ENCODE measurements around the gene LRMDA. TPM values are rescaled to one million over a fixed set of nuclear protein-coding genes. Genes with fewer than 3 reads are reported as not detected.

Gene LRMDA
- total RNA-seq, 2 experiments from 2014 or later, result not detected

DNA sequence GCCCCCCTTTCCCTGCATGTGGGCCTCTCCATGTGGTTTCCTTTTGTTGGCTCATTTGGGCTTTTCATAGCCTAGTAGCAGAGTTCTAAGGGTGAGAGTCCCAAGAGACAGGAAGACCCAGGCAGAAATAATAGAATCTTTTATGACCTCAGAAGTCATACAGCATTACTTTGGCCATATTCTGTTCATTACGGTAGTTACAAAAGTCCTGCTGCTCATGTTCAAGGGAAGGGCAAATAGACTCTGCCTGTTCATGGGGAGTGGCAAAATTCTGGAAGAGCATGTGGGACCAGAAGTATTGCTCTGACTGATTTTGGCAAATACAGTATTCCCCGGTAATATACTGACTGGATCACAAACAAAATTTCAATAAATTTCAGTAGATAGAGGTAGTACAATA is 910.3 kb downstream of the LRMDA start:
- Histone ChIP-seq H3K4me2 (ENCODE audit: low read length) (no peak overlapping the region), H3K36me3 (ENCODE audit: insufficient read depth, low read length) (no peaks in the 10 kb centered on the region), H4K20me1 (ENCODE audit: insufficient read depth, low read length) (no peaks in the 10 kb centered on the region), H2AFZ (ENCODE audit: low read length) (no peak overlapping the region), H3K27ac (ENCODE audit: low read depth, low read length, poor library complexity, severe bottlenecking) (no peak overlapping the region), H3K4me1 (ENCODE audit: insufficient read depth, low read length, poor library complexity, severe bottlenecking) (no peaks in the 10 kb centered on the region), H3K9me3 (ENCODE audit: low read length) (no peaks in the 10 kb centered on the region), H3K79me2 (ENCODE audit: insufficient read depth, low read depth, low read length) (no peaks in the 10 kb centered on the region), H3K9me2 (ENCODE audit: insufficient read depth, low read length) (no peaks in the 10 kb centered on the region), H3K4me3 (ENCODE audit: low read depth, low read length, poor library complexity, severe bottlenecking) (no peak overlapping the region)
- no peak for TF ChIP-seq EZH2phosphoT487 (IDR thresholded peaks at IDR 0.05; ENCODE audit: borderline replicate concordance, low read depth, low read length)
- TF ChIP-seq, protein P1, sequence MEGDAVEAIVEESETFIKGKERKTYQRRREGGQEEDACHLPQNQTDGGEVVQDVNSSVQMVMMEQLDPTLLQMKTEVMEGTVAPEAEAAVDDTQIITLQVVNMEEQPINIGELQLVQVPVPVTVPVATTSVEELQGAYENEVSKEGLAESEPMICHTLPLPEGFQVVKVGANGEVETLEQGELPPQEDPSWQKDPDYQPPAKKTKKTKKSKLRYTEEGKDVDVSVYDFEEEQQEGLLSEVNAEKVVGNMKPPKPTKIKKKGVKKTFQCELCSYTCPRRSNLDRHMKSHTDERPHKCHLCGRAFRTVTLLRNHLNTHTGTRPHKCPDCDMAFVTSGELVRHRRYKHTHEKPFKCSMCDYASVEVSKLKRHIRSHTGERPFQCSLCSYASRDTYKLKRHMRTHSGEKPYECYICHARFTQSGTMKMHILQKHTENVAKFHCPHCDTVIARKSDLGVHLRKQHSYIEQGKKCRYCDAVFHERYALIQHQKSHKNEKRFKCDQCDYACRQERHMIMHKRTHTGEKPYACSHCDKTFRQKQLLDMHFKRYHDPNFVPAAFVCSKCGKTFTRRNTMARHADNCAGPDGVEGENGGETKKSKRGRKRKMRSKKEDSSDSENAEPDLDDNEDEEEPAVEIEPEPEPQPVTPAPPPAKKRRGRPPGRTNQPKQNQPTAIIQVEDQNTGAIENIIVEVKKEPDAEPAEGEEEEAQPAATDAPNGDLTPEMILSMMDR (conservative IDR thresholded peaks at IDR 0.05; ENCODE audit: low read length), result no peak
- DNase-seq (ENCODE audit: low spot score), result no peak
- intact Hi-C loops (cut with micrococcal nuclease; ENCODE audit: unreplicated experiment), result no loop called here
- POLR2A ChIA-PET, result no interaction called here
- no TSS peak for BruUV-seq (replicated peaks)
- CTCF ChIA-PET (ENCODE audit: unreplicated experiment), result no interaction called here

DNA sequence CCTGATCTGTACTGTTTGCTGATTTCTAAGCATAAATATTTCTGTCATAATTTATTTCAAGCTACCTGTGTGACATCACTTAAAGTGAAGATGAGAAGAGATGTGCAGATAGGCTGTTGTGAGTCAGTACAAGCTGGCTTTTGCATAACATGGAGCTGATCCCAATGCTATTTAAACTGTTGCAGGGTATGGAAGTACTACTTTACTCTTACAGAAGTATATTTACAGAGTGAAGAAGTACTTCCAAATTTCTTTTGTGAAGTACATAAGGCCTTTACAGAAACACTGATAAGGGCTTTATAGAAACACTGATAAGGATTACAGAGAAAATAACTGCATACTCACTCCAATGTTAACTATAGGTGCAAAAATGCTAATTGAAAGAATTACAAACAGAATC is 911.6 kb downstream of the LRMDA start:
- H2AFZ ChIP-seq (ENCODE audit: low read length), result no peak overlapping the region
- H3K36me3 ChIP-seq (ENCODE audit: insufficient read depth, low read length), result no peaks in the 10 kb centered on the region
- BruUV-seq (replicated peaks), result no TSS peak
- no peak overlapping the region for H3K4me3 ChIP-seq (ENCODE audit: low read depth, low read length, poor library complexity, severe bottlenecking)
- no peaks in the 10 kb centered on the region for H3K9me3 ChIP-seq (ENCODE audit: low read length)
- no peaks in the 10 kb centered on the region for H3K4me1 ChIP-seq (ENCODE audit: insufficient read depth, low read length, poor library complexity, severe bottlenecking)
- TF ChIP-seq, protein P1 (conservative IDR thresholded peaks at IDR 0.05; ENCODE audit: low read length), result no peak
- no peak for TF ChIP-seq EZH2phosphoT487 (IDR thresholded peaks at IDR 0.05; ENCODE audit: borderline replicate concordance, low read depth, low read length)
- intact Hi-C loops (cut with micrococcal nuclease; ENCODE audit: unreplicated experiment), result no loop called here
- no peak overlapping the region for H3K4me2 ChIP-seq (ENCODE audit: low read length)
- POLR2A ChIA-PET, result no interaction called here
- CTCF ChIA-PET (ENCODE audit: unreplicated experiment), result no interaction called here
- no peaks in the 10 kb centered on the region for H3K79me2 ChIP-seq (ENCODE audit: insufficient read depth, low read depth, low read length)
- no peaks in the 10 kb centered on the region for H3K9me2 ChIP-seq (ENCODE audit: insufficient read depth, low read length)
- no peak for DNase-seq (ENCODE audit: low spot score)
- H4K20me1 ChIP-seq (ENCODE audit: insufficient read depth, low read length), result no peaks in the 10 kb centered on the region
- no peak overlapping the region for H3K27ac ChIP-seq (ENCODE audit: low read depth, low read length, poor library complexity, severe bottlenecking)

DNA sequence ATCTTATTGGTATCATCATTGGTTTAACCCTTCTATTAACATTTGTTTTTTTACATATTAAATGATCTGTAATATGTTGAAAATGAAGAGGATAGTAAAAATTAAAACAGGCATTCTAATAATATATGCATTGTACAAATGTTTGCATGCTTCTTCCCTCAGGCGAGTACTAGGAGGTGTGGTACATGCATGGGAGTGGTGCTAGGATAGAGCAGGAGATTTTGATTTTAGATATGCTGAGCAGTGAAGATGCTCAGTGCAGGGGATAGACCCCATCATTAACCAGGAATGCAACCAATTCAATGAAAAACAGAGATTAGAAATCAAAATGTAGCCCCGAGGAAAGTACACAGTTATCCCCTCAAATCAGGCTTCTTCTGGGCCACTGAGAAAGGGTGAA is 916.4 kb downstream of the LRMDA start:
- TF ChIP-seq EZH2phosphoT487 (IDR thresholded peaks at IDR 0.05; ENCODE audit: borderline replicate concordance, low read depth, low read length), result no peak
- TF ChIP-seq, protein P1 (conservative IDR thresholded peaks at IDR 0.05; ENCODE audit: low read length), result no peak
- H3K4me1 ChIP-seq (ENCODE audit: insufficient read depth, low read length, poor library complexity, severe bottlenecking), result no peaks in the 10 kb centered on the region

More for the DNA sequence above, 916.4 kb downstream of the LRMDA start:
- Histone ChIP-seq H3K9me3 (ENCODE audit: low read length) (no peaks in the 10 kb centered on the region), H3K27ac (ENCODE audit: low read depth, low read length, poor library complexity, severe bottlenecking) (no peak overlapping the region), H3K36me3 (ENCODE audit: insufficient read depth, low read length) (no peaks in the 10 kb centered on the region), H3K9me2 (ENCODE audit: insufficient read depth, low read length) (no peaks in the 10 kb centered on the region), H2AFZ (ENCODE audit: low read length) (no peak overlapping the region), H3K4me2 (ENCODE audit: low read length) (no peak overlapping the region), H3K79me2 (ENCODE audit: insufficient read depth, low read depth, low read length) (no peaks in the 10 kb centered on the region), H3K4me3 (ENCODE audit: low read depth, low read length, poor library complexity, severe bottlenecking) (no peak overlapping the region), H4K20me1 (ENCODE audit: insufficient read depth, low read length) (no peaks in the 10 kb centered on the region)
- no TSS peak for BruUV-seq (replicated peaks)
- ChIA-PET POLR2A (no interaction called here), CTCF (ENCODE audit: unreplicated experiment) (no interaction called here)
- no peak for DNase-seq (ENCODE audit: low spot score)
- intact Hi-C loops (cut with micrococcal nuclease; ENCODE audit: unreplicated experiment), result no loop called here

Measured in OCI-LY7 (cell line).